Muscle of arm (tissue), 12 donors: Measurements from ENCODE around the gene CREBBP. TPM values are rescaled to one million over a fixed set of nuclear protein-coding genes. Genes with fewer than 3 reads are reported as not detected.
"Not testable (repeated sequence)": the region's sequence is repeated elsewhere in the genome, so short reads cannot be mapped to it uniquely, and the experiment has no call there.

ENCODE experiments used
- DNase-seq: peaks from one replicate; pipeline ENCODE4 v3.0.0-alpha.2; 2013
- polyA plus RNA-seq, 12 donors: library from polyadenylated mRNA; unstranded; fragments of 120-200 nt; gene quantifications; one replicate each; pipeline ENCODE4 v1.2.1, GENCODE V29; 2013; ENCODE audit not compliant: insufficient read length in 12 of 12

CREBBP gene
- polyA plus RNA-seq, 12 donors, result 39.6 to 100 (median 45.4) TPM; not detected in 1

- peak; percentile 75 for DNase-seq
These were observed 163.1 kb downstream of the CREBBP start, which contains the start of gene TRAP1 for GRCh38 chr16:3717235-3718018. Gene TRAP1 (minus strand): TSS chr16:3717524. CDS start chr16:3717508, 16 bp downstream.

GRCh38 chr16:3716831-3717234, 163.7 kb downstream of the CREBBP start:
- peak; percentile 20 for DNase-seq

- DNase-seq, result no peak
These were observed 165.1 kb downstream of the CREBBP start for GRCh38 chr16:3715430-3715829.

GRCh38 chr16:3714378-3714777, 166.1 kb downstream of the CREBBP start:
- DNase-seq, result not testable (repeated sequence)

GRCh38 chr16:3713587-3714242, 166.8 kb downstream of the CREBBP start:
- no peak for DNase-seq

GRCh38 chr16:3712861-3713372, 167.6 kb downstream of the CREBBP start:
- no peak for DNase-seq

- no peak for DNase-seq
These were observed 174.1 kb downstream of the CREBBP start for GRCh38 chr16:3706253-3707012.

- no peak for DNase-seq
These were observed 178.4 kb downstream of the CREBBP start for GRCh38 chr16:3702082-3702481.

GRCh38 chr16:3701531-3701930, 179.0 kb downstream of the CREBBP start:
- DNase-seq, result no peak

GRCh38 chr16:3698941-3699340, 181.6 kb downstream of the CREBBP start:
- DNase-seq, result peak; percentile 43

GRCh38 chr16:3696425-3697218, 183.9 kb downstream of the CREBBP start:
- DNase-seq, result peak; percentile 42

- DNase-seq, result no peak
These were observed 184.7 kb downstream of the CREBBP start for GRCh38 chr16:3695610-3696369.

GRCh38 chr16:3694051-3694450, 186.5 kb downstream of the CREBBP start:
- DNase-seq, result no peak

- DNase-seq, result peak; percentile 46
These were observed 188.8 kb downstream of the CREBBP start for GRCh38 chr16:3691761-3692160.

- peak; percentile 57 for DNase-seq
These were observed 189.4 kb downstream of the CREBBP start for GRCh38 chr16:3690980-3691720.

GRCh38 chr16:3690470-3690928, 190.0 kb downstream of the CREBBP start:
- peak; percentile 95 for DNase-seq

- no peak for DNase-seq
These were observed 190.8 kb downstream of the CREBBP start for GRCh38 chr16:3689731-3690130.

- DNase-seq, result no peak
These were observed 192.7 kb downstream of the CREBBP start for GRCh38 chr16:3687792-3688191.

- no peak for DNase-seq
These were observed 193.5 kb downstream of the CREBBP start for GRCh38 chr16:3687021-3687420.

- DNase-seq, result peak; percentile 36
These were observed 199.3 kb downstream of the CREBBP start for GRCh38 chr16:3681206-3681605.
